HL-60 (cell line): Measurements from ENCODE around the gene SMC6.

Experiments
- GABPA ChIP-seq: IDR thresholded peaks from 2 replicates; pipeline ENCODE4 v1.6.1; 2012; ENCODE audit warnings: low read depth
- POLR2AphosphoS5 ChIP-seq: IDR thresholded peaks from 2 replicates; pipeline ENCODE4 v1.6.1; 2012; ENCODE audit warnings: low read depth
- REST ChIP-seq: IDR thresholded peaks from 2 replicates; pipeline ENCODE4 v1.6.1; 2012; ENCODE audit warnings: low read depth; ENCODE audit not compliant: insufficient replicate concordance
- TF ChIP-seq, protein P1 (sequence below): IDR thresholded peaks from one replicate; pipeline ENCODE4 v1.5.1; 2011; ENCODE audit warnings: low read length, control low read depth, inconsistent platforms; ENCODE audit not compliant: insufficient read depth

DNA sequence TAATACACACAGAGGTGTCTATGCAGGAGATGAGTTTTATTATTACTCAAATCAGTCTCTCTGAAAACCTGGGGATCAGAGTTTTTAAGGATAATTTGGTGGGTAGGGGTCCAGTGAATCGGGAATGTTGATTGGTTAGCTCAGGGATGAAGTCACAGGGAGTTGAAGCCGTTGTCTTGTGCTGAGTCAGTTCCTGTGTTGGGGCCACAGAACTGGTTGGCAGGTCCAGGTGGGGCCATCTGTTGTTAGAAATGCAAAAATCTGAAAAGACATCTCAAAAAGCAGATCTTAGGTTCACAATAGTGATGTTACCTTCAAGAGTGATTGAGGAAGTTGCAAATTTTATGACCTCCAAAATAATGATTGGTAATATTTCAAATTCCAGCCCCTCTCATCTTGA is 126.2 kb downstream of the SMC6 start:
- TF ChIP-seq, protein P1, sequence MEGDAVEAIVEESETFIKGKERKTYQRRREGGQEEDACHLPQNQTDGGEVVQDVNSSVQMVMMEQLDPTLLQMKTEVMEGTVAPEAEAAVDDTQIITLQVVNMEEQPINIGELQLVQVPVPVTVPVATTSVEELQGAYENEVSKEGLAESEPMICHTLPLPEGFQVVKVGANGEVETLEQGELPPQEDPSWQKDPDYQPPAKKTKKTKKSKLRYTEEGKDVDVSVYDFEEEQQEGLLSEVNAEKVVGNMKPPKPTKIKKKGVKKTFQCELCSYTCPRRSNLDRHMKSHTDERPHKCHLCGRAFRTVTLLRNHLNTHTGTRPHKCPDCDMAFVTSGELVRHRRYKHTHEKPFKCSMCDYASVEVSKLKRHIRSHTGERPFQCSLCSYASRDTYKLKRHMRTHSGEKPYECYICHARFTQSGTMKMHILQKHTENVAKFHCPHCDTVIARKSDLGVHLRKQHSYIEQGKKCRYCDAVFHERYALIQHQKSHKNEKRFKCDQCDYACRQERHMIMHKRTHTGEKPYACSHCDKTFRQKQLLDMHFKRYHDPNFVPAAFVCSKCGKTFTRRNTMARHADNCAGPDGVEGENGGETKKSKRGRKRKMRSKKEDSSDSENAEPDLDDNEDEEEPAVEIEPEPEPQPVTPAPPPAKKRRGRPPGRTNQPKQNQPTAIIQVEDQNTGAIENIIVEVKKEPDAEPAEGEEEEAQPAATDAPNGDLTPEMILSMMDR, result no peak
- TF ChIP-seq POLR2AphosphoS5, result no peak
- TF ChIP-seq REST, result no peak
- no peak for TF ChIP-seq GABPA
